ENCODE data around the gene MBOAT1.

- TF ChIP-seq CTCF (IDR thresholded peaks at IDR 0.05 in 8 of 11, conservative IDR thresholded peaks at IDR 0.05 in 3 of 11) (no peak), POLR2AphosphoS5 (IDR thresholded peaks at IDR 0.05) (no peak), POLR2A (IDR thresholded peaks at IDR 0.05) (no peak)
Measured at GRCh38 chr6:20137837-20138236, 74.4 kb downstream of the MBOAT1 start.
